Astrocyte of the cerebellum (primary cell): ENCODE results near the gene RASSF5.

ENCODE experiments used
- DNase-seq: peaks from one replicate; pipeline ENCODE4 v3.0.0-alpha.2; 2011; ENCODE audit warnings: low read depth
- H3K4me3 ChIP-seq: 2 replicates; pipeline ENCODE4 v1.5.1; 2011; ENCODE audit warnings: mild to moderate bottlenecking, low read depth, low read length, moderate library complexity
- CTCF ChIP-seq: IDR thresholded peaks from 2 replicates; pipeline ENCODE4 v1.5.1; 2012; ENCODE audit warnings: low read length, low read depth, moderate library complexity, mild to moderate bottlenecking; ENCODE audit errors: missing control alignments
- in situ Hi-C: cut with HindIII; loops from 2 replicates; pipeline ENCODE4 v1.10.0; 2017; ENCODE audit warnings: low sequenced_read_pairs

The RASSF5 gene

GRCh38 chr1:206464456-206464964 lies 42.8 kb upstream of the RASSF5 start:
- DNase-seq, result peak; percentile 78
- in situ Hi-C loops, result no loop called here
- H3K4me3 ChIP-seq, result no peak overlapping the region
- TF ChIP-seq CTCF, result no peak

GRCh38 chr1:206465951-206466350 lies 41.4 kb upstream of the RASSF5 start:
- DNase-seq, result no peak
- TF ChIP-seq CTCF, result no peak
- H3K4me3 ChIP-seq, result no peak overlapping the region
- in situ Hi-C loops, result no loop called here

GRCh38 chr1:206466840-206467649 lies 40.3 kb upstream of the RASSF5 start:
- no peak for TF ChIP-seq CTCF
- in situ Hi-C loops, result no loop called here
- H3K4me3 ChIP-seq, result no peak overlapping the region
- no peak for DNase-seq

GRCh38 chr1:206467915-206468314 lies 39.4 kb upstream of the RASSF5 start:
- H3K4me3 ChIP-seq, result no peak overlapping the region
- DNase-seq, result no peak
- in situ Hi-C loops, result no loop called here
- no peak for TF ChIP-seq CTCF

- DNase-seq, result no peak
- no peak for TF ChIP-seq CTCF
- no peak overlapping the region for H3K4me3 ChIP-seq
- in situ Hi-C loops, result no loop called here
Measured at GRCh38 chr1:206468571-206468970, 38.8 kb upstream of the RASSF5 start.

GRCh38 chr1:206469411-206469932 lies 37.9 kb upstream of the RASSF5 start:
- no peak for TF ChIP-seq CTCF
- DNase-seq, result no peak
- in situ Hi-C loops, result no loop called here
- H3K4me3 ChIP-seq, result no peak overlapping the region
